Uterus (tissue), 4 donors: ENCODE results near the gene CLMN. TPM values are rescaled to one million over a fixed set of nuclear protein-coding genes. Genes with fewer than 3 reads are reported as not detected.

Source experiments
- DNase-seq, 2 donors: peaks; one replicate each; pipeline ENCODE4 v3.0.0-alpha.2; 2019 to 2020
- H3K27ac ChIP-seq, 2 donors: fragments of 200-600 bp; sonication (generic); 1 replicate in 1 of 2; 2 replicates in 1 of 2; pipeline ENCODE4 v1.5.1; 2016 to 2018
- H3K27me3 ChIP-seq, 2 donors: fragments of 200-600 bp; sonication (generic); one replicate each; pipeline ENCODE4 v1.5.1; 2018 to 2019; ENCODE audit warnings: control low read depth in 1 of 2
- H3K36me3 ChIP-seq, 2 donors: fragments of 200-600 bp; sonication (generic); one replicate each; pipeline ENCODE4 v1.5.1; 2019; ENCODE audit warnings: control low read depth in 1 of 2
- H3K4me1 ChIP-seq, 2 donors: fragments of 200-600 bp; sonication (generic); one replicate each; pipeline ENCODE4 v1.5.1; 2018 to 2019; ENCODE audit warnings: control low read depth in 1 of 2
- H3K4me3 ChIP-seq, 2 donors: fragments of 200-600 bp; sonication (generic); 1 replicate in 1 of 2; 2 replicates in 1 of 2; pipeline ENCODE4 v1.5.1; 2018 to 2019; ENCODE audit warnings: mild to moderate bottlenecking in 1 of 2
- H3K9me3 ChIP-seq, 2 donors: fragments of 200-600 bp; sonication (generic); one replicate each; pipeline ENCODE4 v1.5.1; 2019; ENCODE audit warnings: control low read depth in 1 of 2
- POLR2A ChIP-seq, 2 donors: fragments of 450-650 bp; IDR thresholded peaks; one replicate each; pipeline ENCODE4 v1.6.1; 2016; ENCODE audit warnings: antibody characterized with exemption in 2 of 2, mild to moderate bottlenecking in 1 of 2, moderate library complexity in 1 of 2
- intact Hi-C: fragments of 100-400 bp; cut with DNase I; formaldehyde crosslinking; loops from one replicate; pipeline ENCODE4 v1.15.1; 2023; ENCODE audit warnings: low total_unique reads
- total RNA-seq, 4 donors: library from RNA; depleted of rRNA in 3 of 4; stranded (reverse); fragments of >200 nt in 3 of 4; gene quantifications; one replicate each; pipeline versions ENCODE4 v1.1.0 to v1.2.4, GENCODE V29; 2014 to 2023
- TF ChIP-seq, protein P1 (sequence below), 4 experiments: fragments of 200-600 bp in 2 of 4; fragments of 450-650 bp in 2 of 4; sonication (generic) in 2 of 4; IDR thresholded peaks; one replicate each; pipeline ENCODE4 v1.5.1; 2016 to 2019; ENCODE audit warnings: antibody characterized with exemption in 4 of 4, mild to moderate bottlenecking in 2 of 4, moderate library complexity in 1 of 4
- donor health status: DM: yes; HTN: yes; CAD: no.

CLMN gene
- total RNA-seq, 4 donors from 2014 or later: 5.0 to 55.0 (median 12.4) TPM

DNA sequence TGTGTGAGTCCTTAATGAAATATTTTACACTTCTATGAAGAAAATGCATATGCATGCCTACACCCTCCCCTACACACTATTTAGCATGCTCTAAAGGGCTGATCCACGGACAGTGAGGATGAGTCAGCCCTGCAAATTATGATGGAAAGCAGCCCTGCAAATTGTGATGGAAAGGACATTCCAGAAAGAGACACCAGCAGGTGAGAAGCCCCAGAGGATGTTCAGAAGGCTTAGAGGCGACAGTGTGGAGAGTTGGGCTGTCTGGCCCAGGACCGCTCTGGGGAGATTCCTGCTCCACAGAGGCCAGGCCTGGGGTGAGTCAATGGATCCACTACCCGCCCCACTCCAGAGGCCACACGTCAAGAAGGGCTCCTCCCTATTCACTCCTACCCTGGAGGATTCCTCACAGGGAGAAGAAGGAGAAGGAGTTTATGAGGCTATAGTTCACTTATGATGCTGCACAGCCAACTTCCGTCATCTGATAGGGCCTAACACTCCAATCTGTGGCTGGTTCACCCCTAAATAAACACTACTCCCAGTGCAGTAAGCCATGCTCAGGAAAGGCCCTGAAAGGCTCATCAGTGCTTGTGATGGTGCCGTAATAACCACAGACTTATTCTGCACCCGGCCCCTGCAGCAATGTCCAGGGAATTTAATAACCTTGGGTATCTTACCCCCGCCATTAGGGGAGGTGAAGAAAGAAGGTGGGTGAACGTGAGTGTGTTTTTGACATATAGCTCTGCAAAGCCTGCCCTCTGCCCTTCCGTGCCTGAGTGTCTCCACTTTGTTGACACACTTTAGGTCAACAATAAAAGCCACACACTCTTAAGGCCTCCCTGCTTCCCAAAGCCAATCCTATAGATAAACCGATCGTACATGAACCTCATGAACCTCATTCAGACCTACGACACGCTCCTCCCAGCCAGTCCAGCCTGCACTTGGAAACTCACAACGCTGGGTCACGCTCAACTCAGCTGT lies 46.4 kb downstream of the CLMN start:
- DNase-seq: no peak
- no peak overlapping the region for H3K27ac ChIP-seq
- H3K9me3 ChIP-seq: no peaks in the 10 kb centered on the region
- H3K4me3 ChIP-seq: no peak overlapping the region
- no peak for TF ChIP-seq POLR2A (IDR thresholded peaks at IDR 0.05)
- TF ChIP-seq, protein P1, sequence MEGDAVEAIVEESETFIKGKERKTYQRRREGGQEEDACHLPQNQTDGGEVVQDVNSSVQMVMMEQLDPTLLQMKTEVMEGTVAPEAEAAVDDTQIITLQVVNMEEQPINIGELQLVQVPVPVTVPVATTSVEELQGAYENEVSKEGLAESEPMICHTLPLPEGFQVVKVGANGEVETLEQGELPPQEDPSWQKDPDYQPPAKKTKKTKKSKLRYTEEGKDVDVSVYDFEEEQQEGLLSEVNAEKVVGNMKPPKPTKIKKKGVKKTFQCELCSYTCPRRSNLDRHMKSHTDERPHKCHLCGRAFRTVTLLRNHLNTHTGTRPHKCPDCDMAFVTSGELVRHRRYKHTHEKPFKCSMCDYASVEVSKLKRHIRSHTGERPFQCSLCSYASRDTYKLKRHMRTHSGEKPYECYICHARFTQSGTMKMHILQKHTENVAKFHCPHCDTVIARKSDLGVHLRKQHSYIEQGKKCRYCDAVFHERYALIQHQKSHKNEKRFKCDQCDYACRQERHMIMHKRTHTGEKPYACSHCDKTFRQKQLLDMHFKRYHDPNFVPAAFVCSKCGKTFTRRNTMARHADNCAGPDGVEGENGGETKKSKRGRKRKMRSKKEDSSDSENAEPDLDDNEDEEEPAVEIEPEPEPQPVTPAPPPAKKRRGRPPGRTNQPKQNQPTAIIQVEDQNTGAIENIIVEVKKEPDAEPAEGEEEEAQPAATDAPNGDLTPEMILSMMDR (IDR thresholded peaks at IDR 0.05): no peak
- no peaks in the 10 kb centered on the region for H3K27me3 ChIP-seq
- no peaks in the 10 kb centered on the region for H3K4me1 ChIP-seq
- intact Hi-C loops: no loop called here
- no peaks in the 10 kb centered on the region for H3K36me3 ChIP-seq

DNA sequence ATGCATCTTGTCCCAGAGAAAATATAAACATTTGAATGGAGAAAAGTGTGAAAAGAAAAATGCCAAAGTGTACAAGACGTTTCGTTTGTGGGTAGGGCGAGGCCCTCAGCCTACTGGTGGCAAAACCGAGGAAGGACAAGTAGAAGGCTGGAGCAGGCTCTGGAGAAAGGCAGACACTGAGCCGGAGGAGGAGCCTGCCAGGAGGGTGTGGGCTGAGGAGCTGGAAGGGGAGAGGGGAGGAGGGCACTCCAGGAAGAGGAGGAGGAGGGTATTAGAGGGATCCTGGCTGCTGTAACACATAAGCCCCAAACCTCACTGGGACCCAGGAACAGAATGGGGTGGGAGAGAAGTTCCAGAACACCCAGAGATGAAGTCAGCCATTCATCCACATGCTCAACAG lies 47.7 kb downstream of the CLMN start:
- Histone ChIP-seq H3K4me3 (no peak overlapping the region), H3K27me3 (no peaks in the 10 kb centered on the region), H3K4me1 (no peaks in the 10 kb centered on the region), H3K9me3 (no peaks in the 10 kb centered on the region), H3K36me3 (no peaks in the 10 kb centered on the region), H3K27ac (no peak overlapping the region)
- TF ChIP-seq POLR2A (IDR thresholded peaks at IDR 0.05): no peak
- TF ChIP-seq, protein P1 (IDR thresholded peaks at IDR 0.05): no peak
- intact Hi-C loops: no loop called here
- no peak for DNase-seq

DNA sequence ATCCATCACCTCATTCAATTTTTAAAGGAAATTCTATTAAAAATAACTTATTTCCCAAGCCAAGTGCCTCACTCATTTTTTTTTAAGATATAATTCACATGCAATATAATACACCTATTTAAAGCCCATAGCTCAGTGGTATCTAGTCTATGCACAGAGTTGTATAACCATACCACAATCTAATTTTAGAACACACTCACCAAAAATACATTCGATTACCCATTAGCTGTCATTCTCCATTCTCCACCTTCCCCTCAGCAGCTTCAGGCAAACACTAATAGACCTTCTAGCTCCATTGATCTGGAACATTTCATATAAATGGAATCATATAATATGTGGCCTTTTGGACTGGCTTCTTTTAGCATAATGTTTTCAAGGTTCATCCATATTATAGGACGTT lies 49.5 kb downstream of the CLMN start:
- intact Hi-C loops: no loop called here
- TF ChIP-seq POLR2A (IDR thresholded peaks at IDR 0.05): no peak
- TF ChIP-seq, protein P1 (IDR thresholded peaks at IDR 0.05): no peak
- Histone ChIP-seq H3K27ac (no peak overlapping the region), H3K36me3 (no peaks in the 10 kb centered on the region), H3K27me3 (no peaks in the 10 kb centered on the region), H3K9me3 (no peaks in the 10 kb centered on the region), H3K4me1 (no peaks in the 10 kb centered on the region), H3K4me3 (no peak overlapping the region)
- DNase-seq: no peak

DNA sequence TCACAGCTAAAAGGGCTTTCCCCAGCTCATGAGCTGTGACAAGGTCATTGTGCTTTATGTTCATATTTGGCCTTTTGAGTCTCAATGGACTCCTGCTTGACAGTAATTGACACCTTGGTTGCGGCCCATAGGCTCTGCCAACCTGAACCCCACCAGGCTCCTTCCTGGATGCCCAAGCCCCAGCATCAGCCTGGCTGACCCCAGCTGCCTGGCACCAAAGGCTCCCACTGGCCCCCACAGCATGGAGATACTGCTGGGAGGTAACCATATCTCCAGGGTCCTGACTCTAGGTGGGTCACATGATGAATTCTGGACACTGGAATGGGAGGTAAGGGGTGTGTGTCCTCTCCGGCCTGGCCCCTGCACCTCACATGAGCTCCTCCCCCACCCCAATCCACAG lies 50.2 kb downstream of the CLMN start:
- no peak overlapping the region for H3K27ac ChIP-seq
- intact Hi-C loops: no loop called here
- no peak for DNase-seq

DNA sequence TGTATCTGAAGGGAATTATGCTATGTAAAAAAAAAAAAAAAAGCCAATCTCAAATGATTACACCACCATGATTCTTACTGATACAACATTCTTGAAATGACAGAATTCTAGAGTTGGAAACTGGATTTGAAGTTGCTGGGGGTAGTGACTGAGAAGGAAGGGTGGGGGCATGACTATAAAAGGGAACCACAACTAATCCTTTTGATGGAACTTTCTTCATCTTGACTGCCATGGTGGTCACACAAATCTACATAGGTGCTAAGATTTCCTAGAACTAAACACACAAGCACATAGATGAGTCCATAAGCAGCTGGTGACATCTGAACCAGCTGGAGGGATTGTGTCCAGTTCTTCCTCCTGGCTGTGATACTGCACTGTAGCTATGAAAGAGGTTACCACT lies 51.4 kb downstream of the CLMN start:
- no peak overlapping the region for H3K4me3 ChIP-seq
- no peak for TF ChIP-seq POLR2A (IDR thresholded peaks at IDR 0.05)
- TF ChIP-seq, protein P1 (IDR thresholded peaks at IDR 0.05): no peak
- H3K4me1 ChIP-seq: no peaks in the 10 kb centered on the region
- no peak overlapping the region for H3K27ac ChIP-seq
- H3K27me3 ChIP-seq: no peaks in the 10 kb centered on the region
- no peak for DNase-seq
- intact Hi-C loops: no loop called here
- H3K36me3 ChIP-seq: no peaks in the 10 kb centered on the region
- no peaks in the 10 kb centered on the region for H3K9me3 ChIP-seq

More for the DNA sequence above, 50.2 kb downstream of the CLMN start:
- H3K9me3 ChIP-seq: no peaks in the 10 kb centered on the region
- no peak for TF ChIP-seq POLR2A (IDR thresholded peaks at IDR 0.05)
- TF ChIP-seq, protein P1 (IDR thresholded peaks at IDR 0.05): no peak
- no peak overlapping the region for H3K4me3 ChIP-seq
- no peaks in the 10 kb centered on the region for H3K4me1 ChIP-seq
- H3K27me3 ChIP-seq: no peaks in the 10 kb centered on the region
- H3K36me3 ChIP-seq: no peaks in the 10 kb centered on the region
